Endodermal cell (in vitro differentiated cells): ENCODE results near the gene CASK. TPM values are rescaled to one million over a fixed set of nuclear protein-coding genes. Genes with fewer than 3 reads are reported as not detected.

ENCODE experiments used
- DNase-seq: peaks from one replicate; pipeline ENCODE4 v3.0.0-alpha.2; 2017
- H3K27ac ChIP-seq: 2 replicates; pipeline ENCODE4 v1.5.1; 2013; ENCODE audit warnings: mild to moderate bottlenecking, low read depth, low read length, moderate library complexity
- H3K27me3 ChIP-seq: 2 replicates; pipeline ENCODE4 v1.6.1; 2013; ENCODE audit warnings: mild to moderate bottlenecking, low read length, moderate library complexity; ENCODE audit not compliant: insufficient read depth, control insufficient read depth, poor library complexity, severe bottlenecking
- H3K36me3 ChIP-seq: 2 replicates; pipeline ENCODE4 v1.7.0; 2013; ENCODE audit warnings: mild to moderate bottlenecking, low read length, moderate library complexity; ENCODE audit not compliant: control insufficient read depth, insufficient read depth
- H3K4me1 ChIP-seq: one replicate; pipeline ENCODE4 v1.7.0; 2013; ENCODE audit warnings: low read length; ENCODE audit not compliant: control insufficient read depth, insufficient read depth
- H3K4me3 ChIP-seq: 2 replicates; pipeline ENCODE4 v1.5.1; 2013; ENCODE audit warnings: mild to moderate bottlenecking, low read length, moderate library complexity
- H3K9ac ChIP-seq: 2 replicates; pipeline ENCODE4 v1.6.1; 2013; ENCODE audit warnings: mild to moderate bottlenecking, low read length, moderate library complexity; ENCODE audit not compliant: poor library complexity, severe bottlenecking; ENCODE audit errors: extremely low read depth
- H3K9me3 ChIP-seq: 2 replicates; pipeline ENCODE4 v1.6.1; 2013; ENCODE audit warnings: mild to moderate bottlenecking, low read length, moderate library complexity; ENCODE audit not compliant: control insufficient read depth
- H3K27ac Mint-ChIP-seq: 2 replicates; pipeline ENCODE4 v1.8.0; 2020; ENCODE audit warnings: mixed read lengths
- H3K27me3 Mint-ChIP-seq: 2 replicates; pipeline ENCODE4 v1.8.0; 2021; ENCODE audit warnings: mild to moderate bottlenecking, mixed read lengths; ENCODE audit not compliant: insufficient read depth
- H3K36me3 Mint-ChIP-seq: 2 replicates; pipeline ENCODE4 v1.8.0; 2020; ENCODE audit warnings: low read depth, mixed read lengths
- H3K4me1 Mint-ChIP-seq: 2 replicates; pipeline ENCODE4 v1.8.0; 2020; ENCODE audit warnings: mixed read lengths
- H3K4me3 Mint-ChIP-seq: 2 replicates; pipeline ENCODE4 v1.8.0; 2020; ENCODE audit warnings: mild to moderate bottlenecking, moderate library complexity, mixed read lengths
- H3K9me3 Mint-ChIP-seq: 2 replicates; pipeline ENCODE4 v1.8.0; 2020; ENCODE audit warnings: mild to moderate bottlenecking, mixed read lengths
- WGBS, 2 experiments: methylation state at CpG; one replicate each; pipeline versions ENCODE4 v1.1.5 to v1.1.7; 2013; ENCODE audit warnings: missing lambda C conversion rate in 2 of 2, mixed read lengths in 1 of 2; ENCODE audit not compliant: insufficient coverage in 1 of 2, insufficient read length in 1 of 2; 5-methylcytosine and 5-hydroxymethylcytosine counted together
- total RNA-seq, 2 donors: library from RNA; stranded (reverse); fragmentation: NEBNext Ultra II Directional in 1 of 2; extraction: Animal tissue kit (Norgen Biotek cat#: 25700) in 1 of 2; gene quantifications; 2 replicates in 1 of 2; 3 replicates in 1 of 2; pipeline ENCODE4 v1.2.1, GENCODE V29; 2021
- TF ChIP-seq, protein P1 (sequence below): fragments of 200-600 bp; sonication (generic); conservative IDR thresholded peaks from 2 replicates; pipeline ENCODE4 v1.5.0; 2021; ENCODE audit warnings: antibody characterized with exemption, mild to moderate bottlenecking

Gene CASK
- total RNA-seq, 2 donors from 2014 or later: 79.1 to 87.1 TPM

DNA sequence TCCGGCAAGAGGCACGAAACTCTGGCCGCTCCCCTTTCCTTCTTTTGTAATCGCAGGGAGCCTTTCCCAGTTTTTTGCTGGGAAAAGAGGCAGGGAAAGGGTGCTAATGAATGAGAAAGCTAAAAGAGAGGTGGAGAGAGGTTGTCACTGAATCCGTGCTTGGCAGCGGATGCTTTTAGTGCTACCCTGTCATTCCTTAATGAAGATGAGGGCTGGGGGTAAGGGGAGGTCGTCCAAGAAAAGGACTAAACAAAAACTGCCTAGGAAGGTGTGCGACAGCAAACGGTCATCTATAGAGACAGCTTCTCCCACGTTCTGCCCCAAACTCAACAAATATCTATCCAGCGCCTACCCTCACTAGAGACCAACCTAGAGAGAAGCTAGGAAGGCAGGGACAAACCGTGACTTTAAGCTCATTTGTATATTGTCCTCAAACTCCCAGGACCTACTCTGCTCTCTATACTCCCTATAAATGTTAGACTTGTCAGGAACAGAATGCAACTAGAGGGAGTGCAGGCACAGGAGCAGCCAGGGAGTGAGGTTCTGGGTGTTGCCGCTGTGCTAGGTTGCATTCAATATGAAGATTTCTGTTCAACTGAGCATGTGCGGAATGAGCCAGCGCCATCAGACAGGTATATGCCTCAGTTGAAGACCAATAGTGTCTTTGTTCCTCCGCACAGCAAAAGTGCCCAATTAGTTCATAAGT lies 777 bp upstream of the CASK start:
- no peaks in the 10 kb centered on the region for H3K36me3 Mint-ChIP-seq
- peak overlapping the region; percentile 87 for H3K4me3 ChIP-seq
- H3K9ac ChIP-seq: peak overlapping the region; percentile 59
- peak overlapping the region; percentile 89 for H3K27ac ChIP-seq
- peaks cover 47% of the 10 kb centered on the region for H3K9me3 Mint-ChIP-seq
- H3K4me1 Mint-ChIP-seq: peaks cover 12% of the 10 kb centered on the region
- peak overlapping the region; percentile 89 for H3K4me3 Mint-ChIP-seq
- 13 to 50% methylated on average over 2 to 14 of the region's 16 CpGs for WGBS, 2 experiments
- peak; percentile 65 for DNase-seq
- TF ChIP-seq, protein P1, sequence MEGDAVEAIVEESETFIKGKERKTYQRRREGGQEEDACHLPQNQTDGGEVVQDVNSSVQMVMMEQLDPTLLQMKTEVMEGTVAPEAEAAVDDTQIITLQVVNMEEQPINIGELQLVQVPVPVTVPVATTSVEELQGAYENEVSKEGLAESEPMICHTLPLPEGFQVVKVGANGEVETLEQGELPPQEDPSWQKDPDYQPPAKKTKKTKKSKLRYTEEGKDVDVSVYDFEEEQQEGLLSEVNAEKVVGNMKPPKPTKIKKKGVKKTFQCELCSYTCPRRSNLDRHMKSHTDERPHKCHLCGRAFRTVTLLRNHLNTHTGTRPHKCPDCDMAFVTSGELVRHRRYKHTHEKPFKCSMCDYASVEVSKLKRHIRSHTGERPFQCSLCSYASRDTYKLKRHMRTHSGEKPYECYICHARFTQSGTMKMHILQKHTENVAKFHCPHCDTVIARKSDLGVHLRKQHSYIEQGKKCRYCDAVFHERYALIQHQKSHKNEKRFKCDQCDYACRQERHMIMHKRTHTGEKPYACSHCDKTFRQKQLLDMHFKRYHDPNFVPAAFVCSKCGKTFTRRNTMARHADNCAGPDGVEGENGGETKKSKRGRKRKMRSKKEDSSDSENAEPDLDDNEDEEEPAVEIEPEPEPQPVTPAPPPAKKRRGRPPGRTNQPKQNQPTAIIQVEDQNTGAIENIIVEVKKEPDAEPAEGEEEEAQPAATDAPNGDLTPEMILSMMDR: no peak
- no peaks in the 10 kb centered on the region for H3K4me1 ChIP-seq
- peak overlapping the region; percentile 83 for H3K27ac Mint-ChIP-seq
- peaks cover 2% of the 10 kb centered on the region for H3K27me3 Mint-ChIP-seq
- H3K9me3 ChIP-seq: no peaks in the 10 kb centered on the region
- no peaks in the 10 kb centered on the region for H3K36me3 ChIP-seq
- no peaks in the 10 kb centered on the region for H3K27me3 ChIP-seq

DNA sequence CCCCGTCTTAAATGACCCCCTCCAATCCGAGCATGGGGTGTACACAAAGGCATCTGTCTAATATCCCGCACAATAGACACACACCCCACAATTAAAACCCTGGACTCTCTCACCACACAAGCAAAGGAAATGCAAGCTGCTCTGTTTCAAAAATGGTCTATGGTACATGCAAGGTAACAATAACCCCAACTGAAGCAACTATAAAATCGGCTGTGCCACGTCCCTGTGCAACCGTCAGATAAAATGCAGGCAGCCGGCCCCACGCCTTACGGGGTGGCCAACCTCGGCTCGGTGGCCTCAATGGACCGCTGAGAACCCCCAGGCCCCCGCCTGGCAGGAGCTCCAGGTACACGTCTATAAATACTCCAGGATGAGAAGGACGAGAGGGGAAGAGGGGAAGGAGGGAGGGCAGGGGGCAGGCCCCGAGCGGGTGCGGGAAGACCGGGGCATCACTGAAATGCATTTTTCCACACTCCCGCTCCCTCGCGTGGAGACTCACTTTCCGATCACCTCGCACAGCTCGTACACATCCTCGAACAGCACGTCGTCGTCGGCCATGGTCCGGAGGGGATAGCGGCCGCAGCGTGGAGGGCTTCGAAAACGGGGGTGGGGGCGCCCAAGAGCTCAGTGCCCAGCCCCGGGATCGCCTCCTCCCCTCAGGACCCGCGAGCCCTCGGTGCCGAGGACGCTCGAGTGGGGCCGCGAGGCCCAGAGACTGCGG lies 763 bp downstream of the CASK start:
- Mint-ChIP-seq H3K36me3 (no peaks in the 10 kb centered on the region), H3K9me3 (peaks cover 47% of the 10 kb centered on the region), H3K4me1 (peaks cover 7% of the 10 kb centered on the region), H3K27me3 (peaks cover 2% of the 10 kb centered on the region), H3K27ac (peak overlapping the region; percentile 83), H3K4me3 (peak overlapping the region; percentile 89)
- no peaks in the 10 kb centered on the region for H3K36me3 ChIP-seq
- peak overlapping the region; percentile 62 for H3K9ac ChIP-seq
- 0 to 1% methylated on average over 7 to 45 of the region's 48 CpGs for WGBS, 2 experiments
- H3K4me3 ChIP-seq: peak overlapping the region; percentile 96
- no peaks in the 10 kb centered on the region for H3K4me1 ChIP-seq
- H3K9me3 ChIP-seq: no peaks in the 10 kb centered on the region
- peak overlapping the region; percentile 53 for H3K27ac ChIP-seq
- TF ChIP-seq, protein P1: peak; percentile 29
- DNase-seq: peak; percentile 78
- no peaks in the 10 kb centered on the region for H3K27me3 ChIP-seq

DNA sequence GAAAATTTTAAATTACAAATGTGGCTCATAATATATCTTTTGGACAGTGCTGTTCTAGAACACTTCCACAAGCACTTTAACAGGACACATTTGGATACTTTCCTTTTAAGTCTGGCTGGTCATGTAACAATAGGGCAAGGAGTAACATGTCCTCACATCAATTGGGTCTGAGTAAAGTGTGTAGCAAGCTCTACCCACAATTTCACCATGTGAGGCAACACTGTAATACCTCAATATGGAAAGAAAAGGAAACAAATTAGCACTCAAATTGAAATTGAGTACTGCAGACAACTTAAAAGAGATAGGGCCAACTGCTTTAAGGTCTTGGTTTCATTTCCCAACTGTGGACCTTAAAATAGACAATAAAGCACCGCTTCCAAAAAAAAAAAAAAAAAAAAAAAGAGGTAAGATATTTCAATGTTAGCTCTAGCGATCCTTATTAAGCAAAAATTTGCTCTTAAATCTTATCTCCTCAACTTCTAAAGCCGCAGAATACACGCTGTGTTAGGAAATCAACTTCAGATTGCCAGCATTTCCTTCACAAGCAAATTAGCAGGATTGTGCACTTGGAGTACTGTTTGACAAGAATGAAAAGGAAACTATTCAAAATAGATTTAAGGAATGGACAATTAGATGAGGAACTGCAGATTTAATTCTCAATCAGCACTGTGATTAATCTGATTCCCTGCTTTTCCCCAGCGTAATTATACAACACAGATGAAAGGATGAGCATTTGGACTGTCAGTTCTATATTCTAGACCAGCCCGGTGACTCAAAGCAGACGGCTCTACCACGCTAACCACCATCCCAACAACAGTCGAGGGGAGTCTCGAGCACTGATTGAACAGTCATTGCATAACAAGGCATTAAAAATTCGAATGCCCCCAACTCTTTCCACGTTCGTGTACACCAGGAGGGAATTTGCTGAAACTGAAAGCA lies 1.6 kb downstream of the CASK start:
- peaks cover 47% of the 10 kb centered on the region for H3K9me3 Mint-ChIP-seq
- H3K4me3 ChIP-seq: peak overlapping the region; percentile 96
- no peaks in the 10 kb centered on the region for H3K27me3 ChIP-seq
- H3K27ac ChIP-seq: no peak overlapping the region
- no peak for DNase-seq
- H3K4me3 Mint-ChIP-seq: peak overlapping the region; percentile 89
- H3K36me3 Mint-ChIP-seq: no peaks in the 10 kb centered on the region
- TF ChIP-seq, protein P1: no peak
- WGBS, 2 experiments: 1% methylated on average over 11 of the region's 13 CpGs; no CpG with 5 or more reads in 1 of the 2 experiments
- peak overlapping the region; percentile 83 for H3K27ac Mint-ChIP-seq
- no peaks in the 10 kb centered on the region for H3K9me3 ChIP-seq
- H3K4me1 ChIP-seq: no peaks in the 10 kb centered on the region
- peak overlapping the region; percentile 62 for H3K9ac ChIP-seq
- H3K4me1 Mint-ChIP-seq: peaks cover 9% of the 10 kb centered on the region
- H3K27me3 Mint-ChIP-seq: peaks cover 2% of the 10 kb centered on the region
- no peaks in the 10 kb centered on the region for H3K36me3 ChIP-seq
